Bronchial epithelial cell (primary cell): ENCODE data around the gene PCSK2. TPM values are rescaled to one million over a fixed set of nuclear protein-coding genes. Genes with fewer than 3 reads are reported as not detected.

Source experiments
- DNase-seq: peaks from one replicate; pipeline ENCODE4 v3.0.0-alpha.2; 2010; ENCODE audit warnings: low read depth
- FAIRE-seq: peaks from 2 replicates; lab custom pipeline; 2011; peaks lifted over from hg19 to GRCh38; lab: Jason Lieb, UNC
- H3K27me3 ChIP-seq: 2 replicates; pipeline ENCODE4 v1.5.1; 2011; ENCODE audit warnings: low read length; ENCODE audit not compliant: control insufficient read depth, insufficient read depth
- H3K36me3 ChIP-seq: 2 replicates; pipeline ENCODE4 v1.5.1; 2011; ENCODE audit warnings: low read length; ENCODE audit not compliant: control insufficient read depth, insufficient read depth
- H3K4me3 ChIP-seq: 2 replicates; pipeline ENCODE4 v1.5.1; 2011; ENCODE audit warnings: mild to moderate bottlenecking, low read depth, low read length, control low read depth
- CTCF ChIP-seq: IDR thresholded peaks from 2 replicates; pipeline ENCODE4 v1.5.1; 2011; ENCODE audit warnings: mild to moderate bottlenecking, moderate library complexity, low read length, control low read depth, inconsistent platforms; ENCODE audit not compliant: insufficient read depth, severe bottlenecking
- total RNA-seq: library from RNA; depleted of rRNA; stranded (reverse); fragments of >200 nt; gene quantifications from 2 replicates; pipeline ENCODE4 v1.2.1, GENCODE V29; 2014

The PCSK2 gene
- total RNA-seq, 1 donor from 2014 or later = not detected

DNA sequence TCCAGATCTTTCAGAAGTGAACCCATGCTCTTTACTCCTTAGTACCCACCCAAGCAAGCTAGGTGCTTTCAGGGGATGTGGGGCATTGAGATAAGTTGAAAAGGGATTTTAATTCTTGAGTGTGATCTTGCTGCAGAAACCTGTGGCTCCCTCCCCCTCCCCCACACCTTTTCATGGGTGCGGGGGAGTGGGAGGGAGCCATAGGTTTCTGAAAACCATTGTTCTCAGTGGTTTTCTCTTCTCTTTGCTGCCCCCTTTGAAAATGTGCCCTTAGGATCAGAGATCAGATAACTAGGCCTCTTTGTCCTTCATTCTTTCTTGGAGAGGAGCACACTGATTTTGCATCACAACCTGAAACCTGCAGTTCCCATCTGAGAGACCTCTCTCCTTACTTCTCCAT, 2.4 kb downstream of the PCSK2 start:
- no peak for TF ChIP-seq CTCF
- DNase-seq (no peak), FAIRE-seq (no peak)
- Histone ChIP-seq H3K27me3 (peaks cover 15% of the 10 kb centered on the region), H3K4me3 (no peak overlapping the region), H3K36me3 (no peaks in the 10 kb centered on the region)

GRCh38 chr20:17233626-17234025, 6.8 kb downstream of the PCSK2 start:
- no peak for TF ChIP-seq CTCF
- Histone ChIP-seq H3K4me3 (no peak overlapping the region), H3K36me3 (no peaks in the 10 kb centered on the region), H3K27me3 (peaks cover 2% of the 10 kb centered on the region)
- FAIRE-seq = no peak
- DNase-seq = no peak

- TF ChIP-seq CTCF = no peak
- FAIRE-seq (no peak), DNase-seq (no peak)
- Histone ChIP-seq H3K36me3 (no peaks in the 10 kb centered on the region), H3K27me3 (no peaks in the 10 kb centered on the region), H3K4me3 (no peak overlapping the region)
Observed at GRCh38 chr20:17236766-17237165, 9.9 kb downstream of the PCSK2 start.

GRCh38 chr20:17248224-17248623, 21.4 kb downstream of the PCSK2 start:
- H3K36me3 ChIP-seq = no peaks in the 10 kb centered on the region
- FAIRE-seq = no peak
- H3K4me3 ChIP-seq = no peak overlapping the region
- DNase-seq = no peak
- no peaks in the 10 kb centered on the region for H3K27me3 ChIP-seq
- no peak for TF ChIP-seq CTCF

- no peak for FAIRE-seq
- no peaks in the 10 kb centered on the region for H3K36me3 ChIP-seq
- no peak for TF ChIP-seq CTCF
- H3K4me3 ChIP-seq = no peak overlapping the region
- DNase-seq = no peak
- H3K27me3 ChIP-seq = no peaks in the 10 kb centered on the region
Observed at GRCh38 chr20:17262786-17263185, 35.9 kb downstream of the PCSK2 start.

GRCh38 chr20:17273717-17274116, 46.9 kb downstream of the PCSK2 start:
- no peak for FAIRE-seq
- Histone ChIP-seq H3K36me3 (no peaks in the 10 kb centered on the region), H3K27me3 (no peaks in the 10 kb centered on the region), H3K4me3 (no peak overlapping the region)
- TF ChIP-seq CTCF = no peak
- no peak for DNase-seq
